Spleen (tissue), 11 donors: Measurements from ENCODE around the gene IL25. TPM values are rescaled to one million over a fixed set of nuclear protein-coding genes. Genes with fewer than 3 reads are reported as not detected.
"Not testable (repeated sequence)": the region's sequence is repeated elsewhere in the genome, so short reads cannot be mapped to it uniquely, and the experiment has no call there.

Experiments
- DNase-seq: peaks from one replicate; pipeline ENCODE4 v3.0.0-alpha.2; 2020
- H3K27ac ChIP-seq, 8 donors: fragments of 200-600 bp; sonication (generic) in 7 of 8; 1 replicate in 4 of 8; 2 replicates in 4 of 8; pipeline versions ENCODE4 v1.5.0 to v1.8.0; 2016 to 2021; ENCODE audit warnings: inconsistent platforms in 4 of 8, mild to moderate bottlenecking in 4 of 8, moderate library complexity in 1 of 8
- H3K27me3 ChIP-seq, 7 donors: fragments of 200-600 bp; sonication (generic) in 6 of 7; replicated peaks in 1 of 7; 1 replicate in 4 of 7; 2 replicates in 3 of 7; pipeline versions ENCODE4 v1.5.0 to v1.8.0; 2016 to 2021; ENCODE audit warnings: inconsistent platforms in 3 of 7, mild to moderate bottlenecking in 1 of 7
- H3K36me3 ChIP-seq, 6 donors: fragments of 200-600 bp; sonication (generic) in 5 of 6; 1 replicate in 4 of 6; 2 replicates in 2 of 6; pipeline versions ENCODE4 v1.5.0 to v1.8.0; 2016 to 2021; ENCODE audit warnings: inconsistent platforms in 2 of 6
- H3K4me1 ChIP-seq, 6 donors: fragments of 200-600 bp; sonication (generic) in 5 of 6; 1 replicate in 3 of 6; 2 replicates in 3 of 6; pipeline versions ENCODE4 v1.5.0 to v1.8.0; 2016 to 2021; ENCODE audit warnings: inconsistent platforms in 3 of 6
- H3K4me3 ChIP-seq, 8 donors: fragments of 200-600 bp; sonication (generic) in 7 of 8; 1 replicate in 4 of 8; 2 replicates in 4 of 8; pipeline versions ENCODE4 v1.5.0 to v1.8.0; 2016 to 2021; ENCODE audit warnings: inconsistent platforms in 4 of 8, mild to moderate bottlenecking in 4 of 8, moderate library complexity in 2 of 8
- H3K9me3 ChIP-seq, 8 donors: fragments of 200-600 bp; sonication (generic) in 7 of 8; 1 replicate in 4 of 8; 2 replicates in 4 of 8; pipeline versions ENCODE4 v1.5.0 to v1.8.0; 2016 to 2021; ENCODE audit warnings: inconsistent platforms in 4 of 8
- POLR2A ChIP-seq, 3 donors: fragments of 450-650 bp; IDR thresholded peaks; one replicate each; pipeline ENCODE4 v1.5.1; 2017; ENCODE audit warnings: antibody characterized with exemption in 3 of 3, mild to moderate bottlenecking in 1 of 3
- POLR2AphosphoS5 ChIP-seq, 3 donors: sonication (generic); formaldehyde crosslinking; IDR thresholded peaks; one replicate each; pipeline ENCODE4 v1.5.1; 2017; ENCODE audit warnings: antibody characterized with exemption in 3 of 3
- WGBS, 5 donors: extraction: QIAGEN DNeasy Blood & Tissue Kit in 3 of 5; methylation state at CpG; one replicate each; pipeline versions ENCODE4 v1.1.5 to v1.1.7; 2013 to 2018; 5-methylcytosine and 5-hydroxymethylcytosine counted together
- intact Hi-C: fragments of 100-400 bp; cut with DNase I; formaldehyde crosslinking; loops from one replicate; pipeline ENCODE4 v1.15.0; 2023; ENCODE audit warnings: low total_unique reads
- polyA plus RNA-seq, 3 donors: library from polyadenylated mRNA; stranded (reverse); fragments of 200-250 nt; gene quantifications; one replicate each; pipeline ENCODE4 v1.2.1, GENCODE V29; 2013
- total RNA-seq, 7 donors: library from RNA; depleted of rRNA in 3 of 7; stranded (reverse); fragments of >200 nt in 3 of 7; fragmentation: NEBNext Ultra II Directional in 4 of 7; extraction: Animal tissue kit (Norgen Biotek cat#: 25700) in 4 of 7; gene quantifications; one replicate each; pipeline versions ENCODE4 v1.1.0 to v1.2.1, GENCODE V29; 2016 to 2021
- TF ChIP-seq, protein P1 (sequence below), 11 experiments: fragments of 200-600 bp in 7 of 11; fragments of 450-650 bp in 4 of 11; sonication (generic) in 4 of 11; IDR thresholded peaks in 8 of 11; conservative IDR thresholded peaks in 3 of 11; 1 replicate in 7 of 11; 2 replicates in 4 of 11; pipeline versions ENCODE4 v1.4.0 to v1.8.0; 2016 to 2021; ENCODE audit warnings: antibody characterized with exemption in 11 of 11, inconsistent platforms in 4 of 11, mild to moderate bottlenecking in 1 of 11
- donor health status: healthy with polysubstance abuse.
- donor health status: DM: no; HTN: no; CAD: no; lungs with moderate emphysema.
- donor health status: DM: no; HTN: no; CAD: no.
- donor health status: Bipolar disorder and iron deficiency.
- donor health status: healthy.
- donor health status: DM: no; HTN: no; CAD: no.
- donor health status: DM: yes; HTN: yes; CAD: no.

The IL25 gene
- total and polyA plus RNA-seq, 10 donors: not detected

DNA sequence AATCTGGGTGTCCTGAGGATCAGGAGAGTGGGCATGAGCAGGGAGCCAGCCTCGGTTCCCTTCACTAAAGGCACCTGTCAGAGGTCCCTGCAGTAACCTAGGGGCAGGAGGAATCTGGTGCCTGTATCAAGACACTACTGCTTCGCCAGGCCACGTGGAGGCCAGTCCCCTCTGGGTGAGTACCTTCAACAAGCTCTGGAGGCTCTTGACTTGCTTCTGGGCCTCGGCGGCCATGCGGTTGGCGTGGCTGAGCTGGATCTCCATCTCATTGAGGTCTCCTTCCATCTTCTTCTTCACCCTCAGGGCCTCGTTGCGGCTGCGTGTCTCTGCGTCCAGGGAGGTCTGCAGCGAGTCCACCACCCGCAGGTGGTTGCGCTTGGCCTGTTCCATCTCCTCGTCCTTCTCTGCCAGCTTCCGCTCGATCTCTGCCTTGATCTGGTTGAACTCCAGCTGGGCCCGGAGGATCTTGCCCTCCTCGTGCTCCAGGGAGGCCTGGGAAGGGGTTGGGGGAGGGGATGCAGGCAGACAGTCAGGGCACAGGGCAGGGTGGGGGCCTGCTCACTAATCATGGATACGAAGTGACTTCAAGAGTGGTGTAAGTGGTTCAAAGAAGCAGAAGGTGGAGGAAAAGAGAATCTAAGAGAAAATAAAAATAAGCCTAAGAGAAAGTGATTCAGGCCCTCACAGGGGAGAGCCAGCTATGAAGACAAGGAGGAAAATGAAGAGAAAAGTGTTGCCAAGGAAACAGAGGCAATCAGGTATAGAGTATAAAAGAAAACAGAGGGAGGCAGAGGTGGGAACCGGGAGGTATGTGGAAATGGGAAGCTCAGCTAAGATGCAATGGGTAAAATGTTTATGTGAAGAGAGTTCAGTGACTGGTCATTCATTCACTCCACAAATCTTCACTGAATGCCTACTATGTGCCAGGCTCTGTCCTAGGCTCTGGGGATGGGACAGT is 43.5 kb downstream of the IL25 start:
- no peak overlapping the region for H3K27ac ChIP-seq
- no peaks in the 10 kb centered on the region for H3K9me3 ChIP-seq
- TF ChIP-seq POLR2A (IDR thresholded peaks at IDR 0.05) (no peak), POLR2AphosphoS5 (IDR thresholded peaks at IDR 0.05) (no peak)
- no peak for DNase-seq
- H3K36me3 ChIP-seq: no peaks in the 10 kb centered on the region
- WGBS, 5 donors: 76 to 85% (median 81%) methylated on average over 21 of the region's 21 CpGs
- intact Hi-C loops: no loop called here
- peaks cover 0 to 38% (median 0%) of the 10 kb centered on the region in 7 donors for H3K27me3 ChIP-seq
- H3K4me1 ChIP-seq: no peaks in the 10 kb centered on the region
- no peak overlapping the region for H3K4me3 ChIP-seq

DNA sequence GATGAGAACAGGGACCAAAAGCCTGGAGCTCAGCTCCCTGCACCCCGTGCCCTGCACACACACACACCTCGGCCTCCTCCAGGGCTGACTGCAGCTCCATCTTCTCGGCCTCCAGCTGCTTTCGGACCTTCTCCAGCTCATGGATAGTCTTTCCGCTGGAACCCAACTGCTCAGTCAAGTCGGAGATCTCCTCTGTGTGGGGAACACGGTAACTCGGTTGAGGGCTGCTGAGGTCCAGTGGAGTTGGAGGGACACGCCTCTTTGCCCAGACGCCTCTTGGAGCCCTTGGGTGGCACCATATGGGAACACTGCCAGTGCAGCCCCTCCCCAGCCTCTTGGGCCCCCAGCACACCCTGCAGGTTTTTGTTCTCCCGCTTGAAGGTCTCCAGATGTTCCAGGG is 44.2 kb downstream of the IL25 start:
- intact Hi-C loops: no loop called here
- Histone ChIP-seq H3K27me3 (peaks cover 0 to 36% (median 0%) of the 10 kb centered on the region in 7 donors), H3K9me3 (no peaks in the 10 kb centered on the region), H3K36me3 (no peaks in the 10 kb centered on the region), H3K4me1 (no peaks in the 10 kb centered on the region), H3K27ac (no peak overlapping the region), H3K4me3 (no peak overlapping the region)
- WGBS, 5 donors: 86 to 91% (median 88%) methylated on average over 11 of the region's 11 CpGs
- no peak for DNase-seq
- TF ChIP-seq POLR2AphosphoS5 (IDR thresholded peaks at IDR 0.05) (no peak), POLR2A (IDR thresholded peaks at IDR 0.05) (no peak)
- TF ChIP-seq, protein P1, sequence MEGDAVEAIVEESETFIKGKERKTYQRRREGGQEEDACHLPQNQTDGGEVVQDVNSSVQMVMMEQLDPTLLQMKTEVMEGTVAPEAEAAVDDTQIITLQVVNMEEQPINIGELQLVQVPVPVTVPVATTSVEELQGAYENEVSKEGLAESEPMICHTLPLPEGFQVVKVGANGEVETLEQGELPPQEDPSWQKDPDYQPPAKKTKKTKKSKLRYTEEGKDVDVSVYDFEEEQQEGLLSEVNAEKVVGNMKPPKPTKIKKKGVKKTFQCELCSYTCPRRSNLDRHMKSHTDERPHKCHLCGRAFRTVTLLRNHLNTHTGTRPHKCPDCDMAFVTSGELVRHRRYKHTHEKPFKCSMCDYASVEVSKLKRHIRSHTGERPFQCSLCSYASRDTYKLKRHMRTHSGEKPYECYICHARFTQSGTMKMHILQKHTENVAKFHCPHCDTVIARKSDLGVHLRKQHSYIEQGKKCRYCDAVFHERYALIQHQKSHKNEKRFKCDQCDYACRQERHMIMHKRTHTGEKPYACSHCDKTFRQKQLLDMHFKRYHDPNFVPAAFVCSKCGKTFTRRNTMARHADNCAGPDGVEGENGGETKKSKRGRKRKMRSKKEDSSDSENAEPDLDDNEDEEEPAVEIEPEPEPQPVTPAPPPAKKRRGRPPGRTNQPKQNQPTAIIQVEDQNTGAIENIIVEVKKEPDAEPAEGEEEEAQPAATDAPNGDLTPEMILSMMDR (IDR thresholded peaks at IDR 0.05 in 8 of 11, conservative IDR thresholded peaks at IDR 0.05 in 3 of 11): no peak

DNA sequence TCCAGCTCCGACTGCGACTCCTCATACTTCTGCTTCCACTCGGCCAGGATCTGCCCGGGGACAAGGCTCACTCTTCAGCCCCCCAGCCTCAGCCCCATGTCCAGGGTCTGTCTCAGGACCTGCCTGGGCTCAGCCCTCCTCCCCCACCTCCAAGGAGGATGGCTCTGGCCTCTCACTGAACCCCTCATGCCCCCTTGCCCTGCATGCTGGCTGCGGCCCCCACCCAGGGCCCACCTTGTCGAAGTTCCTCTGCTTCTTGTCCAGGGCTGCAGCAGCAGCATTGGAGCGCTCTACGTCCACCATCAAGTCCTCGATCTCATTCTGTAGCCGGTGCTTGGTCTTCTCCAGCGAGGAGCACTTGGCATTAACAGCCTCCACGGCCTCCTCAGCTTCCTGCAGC is 44.7 kb downstream of the IL25 start:
- H3K9me3 ChIP-seq, H3K36me3 ChIP-seq: not testable (repeated sequence)
- WGBS, 5 donors: 70 to 86% (median 78%) methylated on average over 10 to 12 of the region's 12 CpGs

DNA sequence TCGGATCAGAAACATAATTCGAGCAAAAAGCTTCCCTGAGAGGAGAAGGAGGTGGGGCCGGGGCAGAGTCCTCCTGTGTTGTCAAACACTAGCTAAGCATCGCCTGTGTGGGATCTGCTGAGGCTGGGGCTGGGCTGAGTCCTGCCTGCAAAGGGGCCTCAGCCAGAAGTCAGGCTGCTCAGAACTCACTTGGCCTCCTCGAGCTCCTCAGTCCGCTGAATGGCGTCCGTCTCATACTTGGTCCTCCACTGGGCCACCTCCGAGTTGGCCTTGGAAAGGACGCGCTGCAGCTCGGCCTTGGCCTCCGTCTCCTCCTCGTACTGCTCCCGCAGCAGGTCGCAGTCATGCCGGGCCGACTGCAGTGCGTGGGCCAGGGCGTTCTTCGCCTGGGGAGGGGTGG is 45.4 kb downstream of the IL25 start:
- Histone ChIP-seq H3K9me3 (no peaks in the 10 kb centered on the region), H3K4me3 (no peak overlapping the region), H3K27ac (no peak overlapping the region), H3K27me3 (peaks cover 0 to 29% (median 0%) of the 10 kb centered on the region in 7 donors), H3K4me1 (no peaks in the 10 kb centered on the region), H3K36me3 (no peaks in the 10 kb centered on the region)
- DNase-seq: no peak
- WGBS, 5 donors: 83 to 92% (median 91%) methylated on average over 21 of the region's 21 CpGs
- TF ChIP-seq POLR2A (IDR thresholded peaks at IDR 0.05) (no peak), POLR2AphosphoS5 (IDR thresholded peaks at IDR 0.05) (no peak)
- TF ChIP-seq, protein P1 (IDR thresholded peaks at IDR 0.05 in 8 of 11, conservative IDR thresholded peaks at IDR 0.05 in 3 of 11): no peak
- intact Hi-C loops: no loop called here

More for the DNA sequence above, 44.7 kb downstream of the IL25 start:
- H3K4me1 ChIP-seq, H3K4me3 ChIP-seq, DNase-seq, H3K27ac ChIP-seq, intact Hi-C loops: not testable (repeated sequence)
- H3K27me3 ChIP-seq: peaks cover 0 to 31% (median 0%) of the 10 kb centered on the region in 7 donors

DNA sequence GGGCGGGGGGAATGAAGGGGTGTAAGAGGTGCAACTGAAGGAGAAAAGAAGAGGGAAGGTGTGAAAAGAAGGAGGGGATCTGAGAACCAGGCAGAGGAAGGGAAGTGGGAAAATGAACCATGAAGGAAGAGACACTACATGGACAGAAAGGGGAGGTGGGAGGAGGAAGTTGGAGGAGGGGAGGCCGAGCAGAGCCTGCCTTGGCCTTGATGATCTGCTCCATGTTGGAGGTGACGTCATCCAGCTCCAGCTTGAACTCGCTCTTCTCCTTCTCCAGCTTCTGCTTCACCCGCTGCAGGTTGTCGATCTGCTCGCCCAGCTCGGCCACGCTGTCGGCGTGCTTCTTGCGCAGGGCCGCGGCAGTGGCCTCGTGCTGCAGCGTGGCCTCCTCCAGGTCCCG is 47.0 kb downstream of the IL25 start:
- intact Hi-C loops, H3K4me1 ChIP-seq, H3K4me3 ChIP-seq, DNase-seq, H3K9me3 ChIP-seq, H3K27ac ChIP-seq, H3K36me3 ChIP-seq: not testable (repeated sequence)
- peaks cover 0 to 29% (median 0%) of the 10 kb centered on the region in 7 donors for H3K27me3 ChIP-seq
- WGBS, 5 donors: 61 to 85% (median 70%) methylated on average over 2 to 5 of the region's 17 CpGs
